SU-DHL-6 (cell line): ENCODE data around the gene AGTR1.

ENCODE experiments used
- H2AFZ ChIP-seq: fragments of 200-600 bp; sonication (generic); 2 replicates; pipeline ENCODE4 v1.6.1; 2014; ENCODE audit warnings: low read depth, mild to moderate bottlenecking, moderate library complexity, mixed read lengths, antibody characterized with exemption, low read length; ENCODE audit not compliant: severe bottlenecking
- H3F3A ChIP-seq: fragments of 200-600 bp; shearing (Covaris generic); 2 replicates; pipeline ENCODE4 v1.6.0; 2016; ENCODE audit warnings: antibody characterized with exemption, mild to moderate bottlenecking; ENCODE audit not compliant: insufficient read depth
- H3K27ac ChIP-seq: fragments of 200-600 bp; sonication (generic); 2 replicates; pipeline ENCODE4 v1.5.1; 2016; ENCODE audit warnings: low read depth, mild to moderate bottlenecking, low read length, moderate library complexity, mixed read lengths
- H3K27me3 ChIP-seq: fragments of 200-600 bp; sonication (generic), shearing (Covaris generic); 2 replicates; pipeline ENCODE4 v1.6.0; 2014; ENCODE audit warnings: mild to moderate bottlenecking, low read length
- H3K36me3 ChIP-seq: fragments of 200-600 bp; sonication (generic); 2 replicates; pipeline ENCODE4 v1.6.1; 2014; ENCODE audit warnings: mild to moderate bottlenecking, low read length, mixed read lengths
- H3K4me2 ChIP-seq: fragments of 300-600, 200-600 bp; shearing (Covaris generic), sonication (generic); 2 replicates; pipeline ENCODE4 v1.6.0; 2014; ENCODE audit warnings: low read length, low read depth, mild to moderate bottlenecking; ENCODE audit not compliant: poor library complexity, severe bottlenecking
- H3K4me3 ChIP-seq: fragments of 200-600 bp; sonication (generic); 2 replicates; pipeline ENCODE4 v1.5.1; 2014; ENCODE audit warnings: antibody characterized with exemption, low read length, mild to moderate bottlenecking, mixed read lengths; ENCODE audit not compliant: insufficient read depth, poor library complexity, severe bottlenecking
- H3K79me2 ChIP-seq: fragments of 200-600 bp; sonication (generic); 2 replicates; pipeline ENCODE4 v1.6.1; 2014; ENCODE audit warnings: mild to moderate bottlenecking, low read length, moderate library complexity; ENCODE audit not compliant: insufficient read depth
- H3K9ac ChIP-seq: fragments of 200-600 bp; sonication (generic); 2 replicates; pipeline ENCODE4 v1.7.0; 2014; ENCODE audit warnings: mild to moderate bottlenecking, low read length
- H3K9me2 ChIP-seq: fragments of 200-600 bp; sonication (generic); replicated peaks from 2 replicates; pipeline ENCODE4 v1.6.1; 2014; ENCODE audit warnings: low read length; ENCODE audit not compliant: insufficient read depth
- H3K9me3 ChIP-seq: fragments of 200-600 bp; sonication (generic); 2 replicates; pipeline ENCODE4 v1.6.1; 2014; ENCODE audit warnings: low read length, mixed read lengths; ENCODE audit not compliant: insufficient read depth
- H4K20me1 ChIP-seq: fragments of 200-600 bp; sonication (generic); 2 replicates; pipeline ENCODE4 v1.6.1; 2014; ENCODE audit warnings: low read depth, mild to moderate bottlenecking, antibody characterized with exemption, low read length, moderate library complexity, mixed read lengths
- CTCF ChIP-seq: fragments of 200-600 bp; sonication (generic); IDR thresholded peaks from one replicate; pipeline ENCODE4 v1.5.1; 2017; ENCODE audit warnings: antibody characterized with exemption, mild to moderate bottlenecking, low read length, moderate library complexity; ENCODE audit not compliant: insufficient read depth, poor library complexity, severe bottlenecking
- EZH2phosphoT487 ChIP-seq: fragments of 200-600 bp; sonication (generic), shearing (Covaris generic); conservative IDR thresholded peaks from 2 replicates; pipeline ENCODE4 v1.6.1; 2018; ENCODE audit warnings: mild to moderate bottlenecking, antibody characterized with exemption, low read length, moderate library complexity, mixed read lengths

AGTR1 gene

GRCh38 chr3:148710665-148711064, 13.0 kb downstream of the AGTR1 start:
- TF ChIP-seq EZH2phosphoT487 (no peak), CTCF (no peak)
- no peaks in the 10 kb centered on the region for H3K36me3 ChIP-seq
- no peaks in the 10 kb centered on the region for H4K20me1 ChIP-seq
- H3K4me3 ChIP-seq = no peak overlapping the region
- H3K9me2 ChIP-seq = no peaks in the 10 kb centered on the region
- H3K4me2 ChIP-seq = no peak overlapping the region
- H3K9me3 ChIP-seq = no peaks in the 10 kb centered on the region
- no peak overlapping the region for H2AFZ ChIP-seq
- H3F3A ChIP-seq = no peaks in the 10 kb centered on the region
- H3K27me3 ChIP-seq = no peaks in the 10 kb centered on the region; the same call in 1 of the 2 replicates
- no peak overlapping the region for H3K27ac ChIP-seq
- H3K9ac ChIP-seq = no peak overlapping the region
- H3K79me2 ChIP-seq = no peaks in the 10 kb centered on the region

- H3F3A ChIP-seq = no peaks in the 10 kb centered on the region
- no peak overlapping the region for H2AFZ ChIP-seq
- TF ChIP-seq CTCF (no peak), EZH2phosphoT487 (no peak)
- H3K9me3 ChIP-seq = no peaks in the 10 kb centered on the region
- H3K36me3 ChIP-seq = no peaks in the 10 kb centered on the region
- no peak overlapping the region for H3K4me2 ChIP-seq
- H4K20me1 ChIP-seq = no peaks in the 10 kb centered on the region
- no peak overlapping the region for H3K4me3 ChIP-seq
- H3K27ac ChIP-seq = no peak overlapping the region
- H3K27me3 ChIP-seq = no peaks in the 10 kb centered on the region; the same call in 1 of the 2 replicates
- no peaks in the 10 kb centered on the region for H3K9me2 ChIP-seq
- no peaks in the 10 kb centered on the region for H3K79me2 ChIP-seq
- no peak overlapping the region for H3K9ac ChIP-seq
Observed at GRCh38 chr3:148711981-148712666, 14.4 kb downstream of the AGTR1 start.

GRCh38 chr3:148714521-148714920, 16.8 kb downstream of the AGTR1 start:
- Histone ChIP-seq H2AFZ (no peak overlapping the region), H4K20me1 (no peaks in the 10 kb centered on the region), H3K36me3 (no peaks in the 10 kb centered on the region), H3F3A (no peaks in the 10 kb centered on the region), H3K9me2 (no peaks in the 10 kb centered on the region), H3K4me2 (no peak overlapping the region), H3K9me3 (no peaks in the 10 kb centered on the region), H3K27ac (no peak overlapping the region), H3K27me3 (no peaks in the 10 kb centered on the region; the same call in 1 of the 2 replicates), H3K9ac (no peak overlapping the region), H3K4me3 (no peak overlapping the region), H3K79me2 (no peaks in the 10 kb centered on the region)
- no peak for TF ChIP-seq EZH2phosphoT487

- TF ChIP-seq EZH2phosphoT487 = no peak
- no peak for TF ChIP-seq CTCF
- H3F3A ChIP-seq = no peaks in the 10 kb centered on the region
- no peaks in the 10 kb centered on the region for H3K9me2 ChIP-seq
- no peak overlapping the region for H3K27ac ChIP-seq
- H2AFZ ChIP-seq = no peak overlapping the region
- no peaks in the 10 kb centered on the region for H3K36me3 ChIP-seq
- no peak overlapping the region for H3K4me2 ChIP-seq
- no peaks in the 10 kb centered on the region for H3K79me2 ChIP-seq
- no peak overlapping the region for H3K9ac ChIP-seq
- no peaks in the 10 kb centered on the region; the same call in 1 of the 2 replicates for H3K27me3 ChIP-seq
- H4K20me1 ChIP-seq = no peaks in the 10 kb centered on the region
- no peak overlapping the region for H3K4me3 ChIP-seq
- H3K9me3 ChIP-seq = no peaks in the 10 kb centered on the region
Observed at GRCh38 chr3:148716657-148717056, 19.0 kb downstream of the AGTR1 start.
